ENCODE measurements around the gene STIL.

Gene STIL

GRCh38 chr1:47235241-47235681 lies 78.7 kb downstream of the STIL start:
- peak; percentile 55 for DNase-seq (ENCODE audit: low spot score)

GRCh38 chr1:47233186-47233585 lies 80.8 kb downstream of the STIL start:
- no peak for DNase-seq (ENCODE audit: low spot score)

GRCh38 chr1:47232187-47232874 lies 81.6 kb downstream of the STIL start, which contains the start of gene TAL1:
Gene TAL1, minus strand, starts transcription at chr1:47232225. Its CDS starts 6,337 bp downstream, at chr1:47225888.
- DNase-seq (ENCODE audit: low spot score) = no peak

DNA sequence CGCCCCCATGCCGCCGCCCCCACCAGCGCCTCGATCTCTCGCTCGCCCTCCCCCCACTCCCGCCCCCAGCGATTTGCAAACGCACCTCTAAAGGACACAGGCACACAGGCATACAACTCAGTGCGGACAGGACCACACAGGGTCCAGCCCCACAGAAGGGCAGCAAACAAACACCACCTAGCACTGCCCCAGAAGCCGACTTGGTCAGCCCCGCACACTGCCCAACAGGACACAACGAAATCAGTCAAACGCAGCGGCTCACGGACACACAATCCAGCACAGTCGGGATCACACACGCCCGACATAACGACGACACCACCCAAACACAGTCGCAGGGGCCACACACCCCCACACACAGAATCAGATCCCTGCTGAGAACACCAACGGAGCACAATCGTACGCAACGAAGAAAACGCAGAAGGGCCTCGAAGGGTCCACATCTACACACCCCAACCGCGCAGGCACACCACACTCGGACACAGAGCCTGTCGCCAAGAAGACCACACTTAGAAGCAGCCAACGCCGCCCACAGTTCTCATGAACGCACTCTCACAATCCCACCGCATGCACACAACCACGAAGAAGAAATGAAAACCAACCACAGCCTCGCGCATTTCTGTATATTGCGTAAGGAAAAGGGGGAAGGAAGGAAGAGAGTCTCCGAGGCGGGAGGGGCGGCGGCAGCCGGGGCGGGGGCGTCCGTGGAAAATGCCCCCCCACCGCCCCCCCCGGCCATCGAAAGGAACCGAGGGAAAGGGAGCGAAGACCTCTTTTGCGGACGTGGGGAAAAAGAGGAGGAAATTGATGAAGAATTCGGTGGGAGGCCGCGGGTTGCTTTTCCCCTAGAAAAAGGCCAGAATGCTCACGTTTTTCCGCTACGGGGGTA lies 82.4 kb downstream of the STIL start:
- DNase-seq (ENCODE audit: low spot score) = no peak

DNA sequence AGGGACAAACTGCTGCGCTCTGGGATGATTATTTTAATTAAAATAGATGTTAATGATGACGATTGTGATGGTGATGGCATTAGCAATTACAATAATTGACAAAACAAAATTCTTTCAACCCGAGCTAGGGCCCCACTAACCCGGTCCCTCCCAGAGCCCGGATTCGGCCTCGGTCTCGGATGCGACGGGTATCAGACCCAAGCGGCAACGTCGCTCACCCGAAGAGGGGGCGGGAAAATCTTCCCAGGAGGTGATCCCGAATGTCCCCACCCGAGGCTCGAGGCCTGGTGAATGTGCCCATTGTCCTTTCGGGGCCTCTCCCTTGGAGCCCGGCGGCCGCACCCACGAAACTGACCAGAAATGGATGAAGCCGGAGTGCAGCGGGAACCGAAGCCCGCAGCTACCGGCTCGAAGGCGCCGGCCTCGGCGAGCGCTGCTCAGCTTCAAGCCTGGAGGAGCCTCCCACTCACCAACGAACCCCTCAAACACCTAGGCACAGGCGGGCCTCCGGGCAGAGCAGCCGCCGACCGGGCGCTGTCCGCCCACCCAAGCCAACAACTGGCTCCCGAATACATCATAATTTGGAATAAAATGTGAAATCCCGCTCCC lies 83.2 kb downstream of the STIL start:
- no peak for DNase-seq (ENCODE audit: low spot score)

- no peak for DNase-seq (ENCODE audit: low spot score)
These were observed 83.9 kb downstream of the STIL start for GRCh38 chr1:47229886-47230691.

GRCh38 chr1:47229031-47229885 lies 84.7 kb downstream of the STIL start:
- DNase-seq (ENCODE audit: low spot score) = no peak

DNA sequence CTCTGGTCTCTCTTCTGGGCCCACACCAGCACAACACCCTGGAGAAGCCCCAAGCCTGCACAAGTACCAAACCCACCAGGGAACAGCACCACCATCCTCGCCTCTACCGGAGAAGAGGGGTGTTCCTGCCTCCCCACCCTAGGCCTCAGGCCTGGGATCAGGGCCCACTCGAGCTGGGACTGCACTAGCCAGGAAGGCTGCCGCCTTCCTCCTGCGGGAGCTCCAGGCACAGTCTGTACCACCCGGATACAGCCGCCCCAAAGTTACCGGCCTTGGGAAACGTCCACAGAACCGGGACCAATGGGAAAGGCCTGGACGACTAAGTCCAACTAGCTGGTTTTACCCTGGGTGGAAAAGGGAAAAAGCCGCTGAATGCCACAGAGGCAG lies 85.3 kb downstream of the STIL start:
- no peak for DNase-seq (ENCODE audit: low spot score)

DNA sequence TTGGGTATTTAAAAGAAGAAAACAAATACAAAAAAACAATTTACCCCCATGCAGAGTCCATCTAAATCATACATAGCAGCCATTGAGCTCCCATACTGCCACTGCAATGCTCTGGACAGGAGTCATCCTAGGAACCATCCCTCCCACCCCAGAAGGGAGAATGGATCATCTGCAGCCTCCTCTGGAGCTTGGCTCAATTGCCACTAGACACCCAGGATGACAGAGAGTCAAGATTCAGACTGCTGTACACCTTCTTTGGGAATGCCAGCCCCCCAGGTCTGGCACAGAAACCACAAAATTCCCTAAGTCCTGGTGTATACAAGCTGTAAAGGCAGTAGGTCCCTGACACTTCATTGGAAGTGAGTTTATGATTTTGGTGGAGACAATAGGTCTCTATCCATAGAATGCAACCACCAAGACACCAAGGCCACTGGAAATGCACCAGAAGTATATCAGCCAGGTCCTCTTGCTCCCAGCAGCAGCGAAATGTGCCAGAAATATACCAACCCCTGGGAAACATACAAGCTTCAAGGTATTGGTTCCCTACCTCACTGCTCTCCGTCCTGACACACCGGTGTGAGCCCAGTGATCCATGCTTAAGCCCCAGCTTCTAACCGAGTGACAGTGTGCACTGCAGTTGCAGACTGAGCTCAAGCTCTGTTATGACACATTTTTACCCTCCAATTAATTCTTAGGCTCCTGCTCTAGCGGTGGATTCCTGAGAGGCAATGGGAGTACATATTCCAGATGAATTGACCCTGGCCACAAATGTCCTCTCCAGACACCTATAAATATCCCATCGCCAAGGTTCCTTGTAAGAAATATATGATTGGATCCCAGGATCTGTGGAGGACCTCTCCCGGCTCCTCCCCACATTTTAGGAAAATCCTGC lies 86.4 kb downstream of the STIL start:
- no peak for DNase-seq (ENCODE audit: low spot score)

DNA sequence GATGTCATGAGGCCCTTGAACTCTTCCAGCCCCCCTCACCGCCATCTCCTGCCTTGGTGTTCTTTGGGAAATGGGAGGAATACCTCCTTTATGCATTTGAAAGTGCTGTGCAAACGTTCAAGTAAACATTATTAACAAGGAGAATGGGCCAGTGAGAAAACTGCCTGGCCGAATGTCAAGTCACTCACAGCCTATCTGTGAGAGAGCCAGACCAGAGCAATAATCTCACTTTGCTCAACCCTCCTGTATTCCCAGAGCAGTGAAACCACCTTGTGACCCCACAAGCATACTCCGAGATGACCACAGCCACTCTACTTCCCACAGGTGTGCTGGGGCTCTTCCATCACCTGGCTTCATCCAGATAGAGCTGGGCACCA lies 87.1 kb downstream of the STIL start:
- DNase-seq (ENCODE audit: low spot score) = no peak

GRCh38 chr1:47226121-47226838 lies 87.7 kb downstream of the STIL start:
- DNase-seq (ENCODE audit: low spot score) = no peak

DNA sequence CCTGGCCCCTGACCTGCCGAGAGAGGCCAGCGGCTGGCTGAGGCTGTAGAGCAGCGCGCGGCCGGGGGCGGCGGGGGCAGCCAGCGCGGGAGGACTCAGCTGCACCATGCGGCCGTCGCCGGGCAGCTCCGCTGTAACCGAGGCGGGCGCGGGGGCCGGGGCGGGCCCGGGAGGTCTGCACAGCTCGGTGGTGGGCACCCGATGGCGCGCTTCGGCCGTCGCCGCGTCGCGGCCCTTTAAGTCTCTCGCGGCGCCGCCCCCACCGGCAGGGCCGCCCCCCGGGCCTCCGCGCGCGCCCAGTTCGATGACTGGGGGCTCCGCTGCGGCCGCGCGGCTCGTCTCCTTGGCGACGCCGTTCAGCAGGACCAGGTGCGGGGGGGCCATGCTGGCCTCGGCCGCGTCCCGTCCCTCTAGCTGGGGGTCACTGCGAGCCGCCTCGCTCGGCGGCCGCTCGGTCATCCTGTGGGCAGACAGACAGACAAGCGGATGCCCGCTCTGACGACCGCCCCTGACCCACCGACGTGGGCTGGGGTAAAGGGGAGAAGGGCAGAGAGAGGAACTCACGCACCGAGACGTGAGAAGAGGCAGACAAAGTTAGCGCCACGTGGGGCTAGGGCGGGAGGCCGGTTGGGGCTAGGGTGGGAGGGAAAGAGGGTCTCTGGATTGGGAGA lies 88.4 kb downstream of the STIL start:
- no peak for DNase-seq (ENCODE audit: low spot score)

DNA sequence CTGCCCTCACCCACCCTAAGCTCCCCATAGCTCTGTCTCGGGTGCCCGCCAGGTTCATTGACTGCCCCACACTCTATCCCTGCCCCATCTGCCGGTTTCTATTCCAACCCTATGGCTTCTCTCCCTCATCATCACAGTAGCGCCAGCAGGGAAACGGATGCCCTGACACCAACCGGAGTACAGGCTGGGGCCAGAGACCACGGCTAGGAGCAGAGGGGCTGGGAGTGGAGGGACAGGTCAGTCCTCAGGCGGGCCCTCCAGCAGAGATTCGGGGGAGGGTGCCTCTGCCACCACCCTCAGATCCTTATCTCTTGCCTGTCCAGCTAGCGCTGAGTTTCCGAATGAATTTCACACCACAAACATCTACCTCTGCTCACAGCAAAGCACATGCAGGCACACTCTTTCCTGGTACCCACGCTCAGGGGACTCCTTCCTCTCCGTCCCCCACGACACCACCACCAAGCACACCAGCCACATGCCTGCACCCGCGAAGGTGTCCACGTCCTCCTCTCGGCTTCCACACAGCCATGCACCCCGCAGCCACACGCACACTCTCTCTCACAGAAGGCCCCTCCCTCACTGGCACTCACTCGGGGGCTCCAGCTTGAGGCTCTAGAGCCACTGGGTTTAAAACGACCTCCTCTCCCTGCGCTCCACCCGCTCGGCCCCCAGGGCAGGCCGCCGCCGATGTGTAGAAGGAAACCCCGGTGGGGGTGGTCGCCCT lies 89.1 kb downstream of the STIL start:
- DNase-seq (ENCODE audit: low spot score) = no peak

GRCh38 chr1:47223921-47224675 lies 89.8 kb downstream of the STIL start:
- DNase-seq (ENCODE audit: low spot score) = no peak

DNA sequence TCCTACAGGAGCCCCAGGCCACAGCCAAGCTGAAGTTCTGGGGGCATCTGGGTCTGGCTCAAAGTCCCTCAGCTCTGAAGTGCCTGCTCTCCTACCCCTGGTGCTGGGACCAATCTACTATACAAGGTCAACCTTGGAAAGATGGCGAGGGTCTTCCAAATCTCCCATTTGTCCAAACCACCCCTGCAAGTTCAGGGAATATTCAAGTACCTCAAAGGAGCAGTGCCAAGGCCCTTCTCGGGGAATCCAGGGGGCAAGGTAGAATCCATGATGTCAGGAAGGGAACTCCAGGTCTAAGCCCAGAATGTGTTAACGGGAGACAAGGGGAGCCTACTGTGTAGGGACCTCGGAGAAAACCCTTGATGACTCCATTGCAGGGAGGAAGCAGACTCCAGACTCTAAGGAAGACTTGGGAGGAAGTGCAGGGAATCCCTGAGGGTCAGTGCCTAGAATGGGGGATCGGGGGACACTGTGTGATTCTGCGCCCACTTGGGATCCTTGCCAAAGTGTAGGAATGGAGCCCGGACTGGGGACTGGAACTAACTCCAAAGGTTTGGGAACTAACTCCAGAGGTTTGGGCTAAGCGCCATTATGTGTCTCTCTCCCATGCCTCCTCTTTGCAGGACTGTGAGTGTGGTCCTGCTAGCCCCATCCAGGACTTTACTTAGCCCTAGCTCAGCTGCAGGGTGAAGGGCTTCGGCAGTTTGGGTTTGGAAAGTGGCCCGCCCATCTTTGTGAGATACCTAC lies 90.6 kb downstream of the STIL start:
- no peak for DNase-seq (ENCODE audit: low spot score)

DNA sequence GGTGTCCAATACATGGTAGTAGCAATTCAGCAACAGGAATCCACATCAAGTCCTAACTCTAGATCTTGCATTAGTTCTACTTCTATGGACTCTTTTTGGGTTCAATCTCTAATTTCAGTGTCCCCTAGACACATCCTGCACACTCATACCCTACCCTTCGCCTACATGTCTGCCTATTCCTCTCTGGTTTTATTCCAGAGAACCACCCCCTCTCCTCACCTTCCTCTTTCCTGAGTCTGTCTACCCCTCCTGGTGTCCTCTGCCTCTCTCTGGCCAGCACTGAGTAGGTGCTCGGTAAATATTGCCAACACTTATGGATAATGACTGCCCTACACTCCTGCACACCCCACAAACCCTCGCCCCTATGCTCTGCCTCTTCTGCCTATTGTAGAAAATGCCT lies 91.5 kb downstream of the STIL start:
- no peak for DNase-seq (ENCODE audit: low spot score)
